H1 (cell line): Measurements from ENCODE around the gene TOMM40L. TPM values are rescaled to one million over a fixed set of nuclear protein-coding genes. Genes with fewer than 3 reads are reported as not detected.

ENCODE experiments used
- CBX5 ChIP-seq: fragments of 300-800, 300-1000 bp; sonication (generic); IDR thresholded peaks from 2 replicates; pipeline ENCODE4 v1.7.1; 2016; ENCODE audit warnings: antibody characterized with exemption, low read length, low read depth
- HDAC2 ChIP-seq, 2 experiments: fragments of 300-600 bp in 1 of 2; sonication (generic) in 1 of 2; IDR thresholded peaks; 2 replicates each; pipeline ENCODE4 v1.6.1; 2011 to 2012; ENCODE audit warnings: low read depth in 2 of 2, low read length in 2 of 2, mild to moderate bottlenecking in 2 of 2, moderate library complexity in 2 of 2, borderline replicate concordance in 1 of 2, inconsistent platforms in 1 of 2
- RNF2 ChIP-seq: fragments of 200-900, 300-1000 bp; sonication (generic); IDR thresholded peaks from 2 replicates; pipeline ENCODE4 v1.7.1; 2016; ENCODE audit warnings: borderline replicate concordance, low read depth, mild to moderate bottlenecking, antibody characterized with exemption, low read length; ENCODE audit not compliant: poor library complexity, severe bottlenecking; ENCODE audit errors: missing control alignments
- RXRA ChIP-seq: IDR thresholded peaks from 2 replicates; pipeline ENCODE4 v1.6.1; 2011; ENCODE audit warnings: low read depth, mild to moderate bottlenecking, low read length, moderate library complexity; ENCODE audit not compliant: insufficient read depth
- TAF7 ChIP-seq: optimal IDR thresholded peaks from 2 replicates; pipeline ENCODE3; 2011; ENCODE audit warnings: low read depth, mild to moderate bottlenecking, inconsistent platforms, low read length, moderate library complexity, borderline replicate concordance
- ZNF274 ChIP-seq: IDR thresholded peaks from 2 replicates; pipeline ENCODE4 v1.7.0; 2012; ENCODE audit warnings: low read length, borderline replicate concordance; ENCODE audit errors: extremely low read depth
- polyA plus RNA-seq, 7 experiments: library from polyadenylated mRNA; depleted of rRNA in 3 of 7; stranded (reverse) in 5 of 7; unstranded in 2 of 7; fragments of >200 nt in 5 of 7; fragments of 200-250 nt in 2 of 7; gene quantifications; 1 replicate in 5 of 7; 2 replicates in 1 of 7; 4 replicates in 1 of 7; pipeline versions ENCODE4 v1.2.1 to v1.2.3, GENCODE V29; 2011 to 2013; ENCODE audit warnings: missing spikeins in 2 of 7, mixed read lengths in 2 of 7
- total RNA-seq: library from RNA; stranded (reverse); fragmentation: NEBNext Ultra II Directional; extraction: Animal tissue kit (Norgen Biotek cat#: 25700); gene quantifications from 2 replicates; pipeline ENCODE4 v1.2.1, GENCODE V29; 2021
- TF ChIP-seq, protein P1 (sequence below): fragments of 300-600 bp; sonication (generic); IDR thresholded peaks from 2 replicates; pipeline ENCODE4 v1.7.1; 2012; ENCODE audit warnings: low read length, moderate library complexity, mild to moderate bottlenecking, inconsistent platforms; ENCODE audit not compliant: insufficient replicate concordance
- TF ChIP-seq, protein P2 (sequence below), 3 experiments: IDR thresholded peaks; 1 replicate in 2 of 3; 2 replicates in 1 of 3; pipeline versions ENCODE4 v1.5.1 to v1.6.1; 2011; ENCODE audit warnings: low read length in 3 of 3, mild to moderate bottlenecking in 3 of 3, inconsistent platforms in 2 of 3, low read depth in 1 of 3, moderate library complexity in 1 of 3; ENCODE audit not compliant: insufficient read depth in 1 of 3; ENCODE audit errors: control extremely low read depth in 1 of 3

The TOMM40L gene
- total and polyA plus RNA-seq, 2 of the 8 experiments (the other 6 are each of a cell fraction or from before 2014, with no cell fraction given): 11.4 to 15.0 TPM

DNA sequence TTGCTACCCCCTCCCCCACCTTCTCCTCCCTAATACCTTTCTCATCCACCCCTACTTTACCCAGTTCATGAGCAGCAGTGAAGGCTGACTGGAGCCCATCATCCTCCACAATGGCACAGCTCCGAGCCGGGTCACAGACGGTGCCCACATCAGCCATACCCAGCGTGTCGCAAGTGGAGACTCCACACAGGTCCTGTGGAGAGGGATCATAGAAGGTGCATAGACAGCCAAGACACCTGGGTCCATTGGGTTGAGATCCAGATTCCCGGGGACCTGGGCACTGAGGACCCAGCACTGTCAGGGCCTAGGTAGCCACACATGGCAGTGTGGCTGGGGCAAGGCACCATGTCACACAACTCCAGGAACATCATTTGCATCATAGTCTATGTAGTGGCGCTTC, 29.7 kb upstream of the TOMM40L start (continued):
- TF ChIP-seq, protein P1, sequence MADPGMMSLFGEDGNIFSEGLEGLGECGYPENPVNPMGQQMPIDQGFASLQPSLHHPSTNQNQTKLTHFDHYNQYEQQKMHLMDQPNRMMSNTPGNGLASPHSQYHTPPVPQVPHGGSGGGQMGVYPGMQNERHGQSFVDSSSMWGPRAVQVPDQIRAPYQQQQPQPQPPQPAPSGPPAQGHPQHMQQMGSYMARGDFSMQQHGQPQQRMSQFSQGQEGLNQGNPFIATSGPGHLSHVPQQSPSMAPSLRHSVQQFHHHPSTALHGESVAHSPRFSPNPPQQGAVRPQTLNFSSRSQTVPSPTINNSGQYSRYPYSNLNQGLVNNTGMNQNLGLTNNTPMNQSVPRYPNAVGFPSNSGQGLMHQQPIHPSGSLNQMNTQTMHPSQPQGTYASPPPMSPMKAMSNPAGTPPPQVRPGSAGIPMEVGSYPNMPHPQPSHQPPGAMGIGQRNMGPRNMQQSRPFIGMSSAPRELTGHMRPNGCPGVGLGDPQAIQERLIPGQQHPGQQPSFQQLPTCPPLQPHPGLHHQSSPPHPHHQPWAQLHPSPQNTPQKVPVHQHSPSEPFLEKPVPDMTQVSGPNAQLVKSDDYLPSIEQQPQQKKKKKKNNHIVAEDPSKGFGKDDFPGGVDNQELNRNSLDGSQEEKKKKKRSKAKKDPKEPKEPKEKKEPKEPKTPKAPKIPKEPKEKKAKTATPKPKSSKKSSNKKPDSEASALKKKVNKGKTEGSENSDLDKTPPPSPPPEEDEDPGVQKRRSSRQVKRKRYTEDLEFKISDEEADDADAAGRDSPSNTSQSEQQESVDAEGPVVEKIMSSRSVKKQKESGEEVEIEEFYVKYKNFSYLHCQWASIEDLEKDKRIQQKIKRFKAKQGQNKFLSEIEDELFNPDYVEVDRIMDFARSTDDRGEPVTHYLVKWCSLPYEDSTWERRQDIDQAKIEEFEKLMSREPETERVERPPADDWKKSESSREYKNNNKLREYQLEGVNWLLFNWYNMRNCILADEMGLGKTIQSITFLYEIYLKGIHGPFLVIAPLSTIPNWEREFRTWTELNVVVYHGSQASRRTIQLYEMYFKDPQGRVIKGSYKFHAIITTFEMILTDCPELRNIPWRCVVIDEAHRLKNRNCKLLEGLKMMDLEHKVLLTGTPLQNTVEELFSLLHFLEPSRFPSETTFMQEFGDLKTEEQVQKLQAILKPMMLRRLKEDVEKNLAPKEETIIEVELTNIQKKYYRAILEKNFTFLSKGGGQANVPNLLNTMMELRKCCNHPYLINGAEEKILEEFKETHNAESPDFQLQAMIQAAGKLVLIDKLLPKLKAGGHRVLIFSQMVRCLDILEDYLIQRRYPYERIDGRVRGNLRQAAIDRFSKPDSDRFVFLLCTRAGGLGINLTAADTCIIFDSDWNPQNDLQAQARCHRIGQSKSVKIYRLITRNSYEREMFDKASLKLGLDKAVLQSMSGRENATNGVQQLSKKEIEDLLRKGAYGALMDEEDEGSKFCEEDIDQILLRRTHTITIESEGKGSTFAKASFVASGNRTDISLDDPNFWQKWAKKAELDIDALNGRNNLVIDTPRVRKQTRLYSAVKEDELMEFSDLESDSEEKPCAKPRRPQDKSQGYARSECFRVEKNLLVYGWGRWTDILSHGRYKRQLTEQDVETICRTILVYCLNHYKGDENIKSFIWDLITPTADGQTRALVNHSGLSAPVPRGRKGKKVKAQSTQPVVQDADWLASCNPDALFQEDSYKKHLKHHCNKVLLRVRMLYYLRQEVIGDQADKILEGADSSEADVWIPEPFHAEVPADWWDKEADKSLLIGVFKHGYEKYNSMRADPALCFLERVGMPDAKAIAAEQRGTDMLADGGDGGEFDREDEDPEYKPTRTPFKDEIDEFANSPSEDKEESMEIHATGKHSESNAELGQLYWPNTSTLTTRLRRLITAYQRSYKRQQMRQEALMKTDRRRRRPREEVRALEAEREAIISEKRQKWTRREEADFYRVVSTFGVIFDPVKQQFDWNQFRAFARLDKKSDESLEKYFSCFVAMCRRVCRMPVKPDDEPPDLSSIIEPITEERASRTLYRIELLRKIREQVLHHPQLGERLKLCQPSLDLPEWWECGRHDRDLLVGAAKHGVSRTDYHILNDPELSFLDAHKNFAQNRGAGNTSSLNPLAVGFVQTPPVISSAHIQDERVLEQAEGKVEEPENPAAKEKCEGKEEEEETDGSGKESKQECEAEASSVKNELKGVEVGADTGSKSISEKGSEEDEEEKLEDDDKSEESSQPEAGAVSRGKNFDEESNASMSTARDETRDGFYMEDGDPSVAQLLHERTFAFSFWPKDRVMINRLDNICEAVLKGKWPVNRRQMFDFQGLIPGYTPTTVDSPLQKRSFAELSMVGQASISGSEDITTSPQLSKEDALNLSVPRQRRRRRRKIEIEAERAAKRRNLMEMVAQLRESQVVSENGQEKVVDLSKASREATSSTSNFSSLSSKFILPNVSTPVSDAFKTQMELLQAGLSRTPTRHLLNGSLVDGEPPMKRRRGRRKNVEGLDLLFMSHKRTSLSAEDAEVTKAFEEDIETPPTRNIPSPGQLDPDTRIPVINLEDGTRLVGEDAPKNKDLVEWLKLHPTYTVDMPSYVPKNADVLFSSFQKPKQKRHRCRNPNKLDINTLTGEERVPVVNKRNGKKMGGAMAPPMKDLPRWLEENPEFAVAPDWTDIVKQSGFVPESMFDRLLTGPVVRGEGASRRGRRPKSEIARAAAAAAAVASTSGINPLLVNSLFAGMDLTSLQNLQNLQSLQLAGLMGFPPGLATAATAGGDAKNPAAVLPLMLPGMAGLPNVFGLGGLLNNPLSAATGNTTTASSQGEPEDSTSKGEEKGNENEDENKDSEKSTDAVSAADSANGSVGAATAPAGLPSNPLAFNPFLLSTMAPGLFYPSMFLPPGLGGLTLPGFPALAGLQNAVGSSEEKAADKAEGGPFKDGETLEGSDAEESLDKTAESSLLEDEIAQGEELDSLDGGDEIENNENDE: no peak
- TF ChIP-seq RXRA (no peak), ZNF274 (no peak), TAF7 (no peak), HDAC2 (IDR thresholded peaks at IDR 0.05; ENCODE audit: borderline replicate concordance in 1 of 2, low read depth in 2 of 2, low read length in 2 of 2) (no peak), CBX5 (no peak), RNF2 (no peak)
- TF ChIP-seq, protein P2, sequence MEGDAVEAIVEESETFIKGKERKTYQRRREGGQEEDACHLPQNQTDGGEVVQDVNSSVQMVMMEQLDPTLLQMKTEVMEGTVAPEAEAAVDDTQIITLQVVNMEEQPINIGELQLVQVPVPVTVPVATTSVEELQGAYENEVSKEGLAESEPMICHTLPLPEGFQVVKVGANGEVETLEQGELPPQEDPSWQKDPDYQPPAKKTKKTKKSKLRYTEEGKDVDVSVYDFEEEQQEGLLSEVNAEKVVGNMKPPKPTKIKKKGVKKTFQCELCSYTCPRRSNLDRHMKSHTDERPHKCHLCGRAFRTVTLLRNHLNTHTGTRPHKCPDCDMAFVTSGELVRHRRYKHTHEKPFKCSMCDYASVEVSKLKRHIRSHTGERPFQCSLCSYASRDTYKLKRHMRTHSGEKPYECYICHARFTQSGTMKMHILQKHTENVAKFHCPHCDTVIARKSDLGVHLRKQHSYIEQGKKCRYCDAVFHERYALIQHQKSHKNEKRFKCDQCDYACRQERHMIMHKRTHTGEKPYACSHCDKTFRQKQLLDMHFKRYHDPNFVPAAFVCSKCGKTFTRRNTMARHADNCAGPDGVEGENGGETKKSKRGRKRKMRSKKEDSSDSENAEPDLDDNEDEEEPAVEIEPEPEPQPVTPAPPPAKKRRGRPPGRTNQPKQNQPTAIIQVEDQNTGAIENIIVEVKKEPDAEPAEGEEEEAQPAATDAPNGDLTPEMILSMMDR (IDR thresholded peaks at IDR 0.05; ENCODE audit: control extremely low read depth in 1 of 3, insufficient read depth in 1 of 3, low read depth in 1 of 3, low read length in 3 of 3): no peak
